Activated T-helper 2 cell treated with anti-CD3 and anti-CD28 coated beads, Interferon-gamma antibody, Interleukin-2, Interleukin-4, amounts not matched to agents 10 μg/mL and 5 μg/mL and 100 μg/mL, durations not matched to agents 14 hours and 24 hours and 36 hours (primary cell): ENCODE results near the gene NEDD9. TPM values are rescaled to one million over a fixed set of nuclear protein-coding genes. Genes with fewer than 3 reads are reported as not detected.

ENCODE experiments used
- DNase-seq: peaks from one replicate; pipeline ENCODE4 v3.0.0; 2021; ENCODE audit warnings: low spot score
- H3K27ac Mint-ChIP-seq: one replicate; pipeline ENCODE4 v1.8.0; 2021; ENCODE audit warnings: mixed read lengths
- H3K27me3 Mint-ChIP-seq: one replicate; pipeline ENCODE4 v1.8.0; 2021; ENCODE audit warnings: low read depth, mixed read lengths
- H3K36me3 Mint-ChIP-seq: one replicate; pipeline ENCODE4 v1.8.0; 2021; ENCODE audit warnings: low read depth, mixed read lengths
- H3K4me1 Mint-ChIP-seq: one replicate; pipeline ENCODE4 v1.8.0; 2021; ENCODE audit warnings: low read depth, mixed read lengths
- H3K4me3 Mint-ChIP-seq: one replicate; pipeline ENCODE4 v1.8.0; 2021; ENCODE audit warnings: low read depth, mild to moderate bottlenecking, moderate library complexity, mixed read lengths
- H3K9me3 Mint-ChIP-seq: one replicate; pipeline ENCODE4 v1.8.0; 2021; ENCODE audit warnings: mixed read lengths
- intact Hi-C: fragments of 100-400 bp; cut with micrococcal nuclease; formaldehyde crosslinking; loops from one replicate; pipeline ENCODE4 v1.15.1; 2023
- total RNA-seq: library from RNA; stranded (reverse); gene quantifications from 2 replicates; pipeline ENCODE4 v1.2.3, GENCODE V29; 2022

The NEDD9 gene
- total RNA-seq, 1 donor from 2014 or later: 35.0 TPM

GRCh38 chr6:11217360-11218101 is 14.9 kb downstream of the NEDD9 start:
- H3K4me3 Mint-ChIP-seq: no peak overlapping the region
- H3K9me3 Mint-ChIP-seq: no peaks in the 10 kb centered on the region
- peaks cover 68% of the 10 kb centered on the region for H3K4me1 Mint-ChIP-seq
- intact Hi-C loops: loop anchor here (2.0 kb wide), 1 partner anchor 15 kb away; the partner anchor contains the start of gene NEDD9
- DNase-seq: no peak
- H3K27ac Mint-ChIP-seq: peak overlapping the region; percentile 68
- H3K27me3 Mint-ChIP-seq: no peaks in the 10 kb centered on the region
- H3K36me3 Mint-ChIP-seq: peaks cover 73% of the 10 kb centered on the region

- intact Hi-C loops: loop anchor here (1.0 kb wide), 1 partner anchor 7 kb away; no protein-coding TSS in a partner anchor
- peaks cover 82% of the 10 kb centered on the region for H3K36me3 Mint-ChIP-seq
Measured at GRCh38 chr6:11215773-11216172, 16.7 kb downstream of the NEDD9 start.

GRCh38 chr6:11214901-11215300 is 17.6 kb downstream of the NEDD9 start:
- no peak overlapping the region for H3K4me3 Mint-ChIP-seq
- no peaks in the 10 kb centered on the region for H3K27me3 Mint-ChIP-seq
- H3K4me1 Mint-ChIP-seq: peaks cover 61% of the 10 kb centered on the region
- no peak overlapping the region for H3K27ac Mint-ChIP-seq
- peaks cover 82% of the 10 kb centered on the region for H3K36me3 Mint-ChIP-seq
- no peak for DNase-seq
- H3K9me3 Mint-ChIP-seq: no peaks in the 10 kb centered on the region
- intact Hi-C loops: no loop called here

More at GRCh38 chr6:11215773-11216172, 16.7 kb downstream of the NEDD9 start:
- no peaks in the 10 kb centered on the region for H3K27me3 Mint-ChIP-seq
- peaks cover 65% of the 10 kb centered on the region for H3K4me1 Mint-ChIP-seq
- DNase-seq: no peak
- no peaks in the 10 kb centered on the region for H3K9me3 Mint-ChIP-seq
- H3K27ac Mint-ChIP-seq: no peak overlapping the region
- H3K4me3 Mint-ChIP-seq: no peak overlapping the region

GRCh38 chr6:11214084-11214833 is 18.2 kb downstream of the NEDD9 start:
- peaks cover 60% of the 10 kb centered on the region for H3K4me1 Mint-ChIP-seq
- no peak for DNase-seq
- no peak overlapping the region for H3K27ac Mint-ChIP-seq
- H3K9me3 Mint-ChIP-seq: no peaks in the 10 kb centered on the region
- H3K36me3 Mint-ChIP-seq: peaks cover 82% of the 10 kb centered on the region
- no peak overlapping the region for H3K4me3 Mint-ChIP-seq
- intact Hi-C loops: no loop called here
- no peaks in the 10 kb centered on the region for H3K27me3 Mint-ChIP-seq

GRCh38 chr6:11213422-11214021 is 18.9 kb downstream of the NEDD9 start:
- Mint-ChIP-seq H3K27me3 (no peaks in the 10 kb centered on the region), H3K4me1 (peaks cover 55% of the 10 kb centered on the region), H3K36me3 (peaks cover 78% of the 10 kb centered on the region), H3K4me3 (no peak overlapping the region), H3K9me3 (no peaks in the 10 kb centered on the region), H3K27ac (no peak overlapping the region)
- intact Hi-C loops: no loop called here
- DNase-seq: no peak

GRCh38 chr6:11212664-11213063 is 19.8 kb downstream of the NEDD9 start:
- no peaks in the 10 kb centered on the region for H3K27me3 Mint-ChIP-seq
- H3K36me3 Mint-ChIP-seq: peaks cover 80% of the 10 kb centered on the region
- peaks cover 51% of the 10 kb centered on the region for H3K4me1 Mint-ChIP-seq
- no peak overlapping the region for H3K27ac Mint-ChIP-seq
- no peak overlapping the region for H3K4me3 Mint-ChIP-seq
- intact Hi-C loops: no loop called here
- no peaks in the 10 kb centered on the region for H3K9me3 Mint-ChIP-seq
- DNase-seq: no peak

- DNase-seq: no peak
Measured at GRCh38 chr6:11211254-11211653, 21.2 kb downstream of the NEDD9 start.

GRCh38 chr6:11210386-11211138 is 21.9 kb downstream of the NEDD9 start:
- Mint-ChIP-seq H3K9me3 (no peaks in the 10 kb centered on the region), H3K36me3 (peaks cover 83% of the 10 kb centered on the region), H3K27me3 (no peaks in the 10 kb centered on the region), H3K27ac (peak overlapping the region; percentile 9), H3K4me3 (no peak overlapping the region), H3K4me1 (peaks cover 43% of the 10 kb centered on the region)
- intact Hi-C loops: no loop called here
- no peak for DNase-seq

More at GRCh38 chr6:11211254-11211653, 21.2 kb downstream of the NEDD9 start:
- Mint-ChIP-seq H3K4me1 (peaks cover 47% of the 10 kb centered on the region), H3K9me3 (no peaks in the 10 kb centered on the region), H3K27ac (no peak overlapping the region), H3K27me3 (no peaks in the 10 kb centered on the region), H3K4me3 (no peak overlapping the region), H3K36me3 (peaks cover 85% of the 10 kb centered on the region)
- intact Hi-C loops: no loop called here

GRCh38 chr6:11209906-11210305 is 22.6 kb downstream of the NEDD9 start:
- DNase-seq: no peak
- no peaks in the 10 kb centered on the region for H3K27me3 Mint-ChIP-seq
- H3K36me3 Mint-ChIP-seq: peaks cover 81% of the 10 kb centered on the region
- H3K27ac Mint-ChIP-seq: no peak overlapping the region
- intact Hi-C loops: no loop called here
- H3K9me3 Mint-ChIP-seq: no peaks in the 10 kb centered on the region
- peaks cover 39% of the 10 kb centered on the region for H3K4me1 Mint-ChIP-seq
- no peak overlapping the region for H3K4me3 Mint-ChIP-seq

- H3K4me1 Mint-ChIP-seq: peaks cover 39% of the 10 kb centered on the region
- no peak overlapping the region for H3K4me3 Mint-ChIP-seq
- intact Hi-C loops: no loop called here
- DNase-seq: no peak
- H3K27me3 Mint-ChIP-seq: no peaks in the 10 kb centered on the region
- H3K36me3 Mint-ChIP-seq: peaks cover 77% of the 10 kb centered on the region
- no peak overlapping the region for H3K27ac Mint-ChIP-seq
- H3K9me3 Mint-ChIP-seq: no peaks in the 10 kb centered on the region
Measured at GRCh38 chr6:11209369-11209768, 23.1 kb downstream of the NEDD9 start.

- peaks cover 77% of the 10 kb centered on the region for H3K36me3 Mint-ChIP-seq
Measured at GRCh38 chr6:11208854-11209253, 23.6 kb downstream of the NEDD9 start.

GRCh38 chr6:11208267-11208666 is 24.2 kb downstream of the NEDD9 start:
- Mint-ChIP-seq H3K27ac (peak overlapping the region; percentile 43), H3K4me3 (no peak overlapping the region), H3K9me3 (no peaks in the 10 kb centered on the region), H3K36me3 (peaks cover 77% of the 10 kb centered on the region), H3K4me1 (peaks cover 42% of the 10 kb centered on the region), H3K27me3 (no peaks in the 10 kb centered on the region)
- intact Hi-C loops: loop anchor here (1.0 kb wide), 1 partner anchor 8 kb away; no protein-coding TSS in a partner anchor
- DNase-seq: no peak

More at GRCh38 chr6:11208854-11209253, 23.6 kb downstream of the NEDD9 start:
- intact Hi-C loops: loop anchor here (1.0 kb wide), 1 partner anchor 7 kb away; no protein-coding TSS in a partner anchor
- no peak for DNase-seq
- H3K4me3 Mint-ChIP-seq: no peak overlapping the region
- H3K4me1 Mint-ChIP-seq: peaks cover 40% of the 10 kb centered on the region
- no peak overlapping the region for H3K27ac Mint-ChIP-seq
- no peaks in the 10 kb centered on the region for H3K9me3 Mint-ChIP-seq
- H3K27me3 Mint-ChIP-seq: no peaks in the 10 kb centered on the region
